Measurements from ENCODE around the gene SHISAL1.

GRCh38 chr22:44357966-44358465 is 45.3 kb upstream of the SHISAL1 start:
- TF ChIP-seq CTCF (IDR thresholded peaks at IDR 0.05) (no peak), EZH2 (IDR thresholded peaks at IDR 0.05; ENCODE audit: borderline replicate concordance, insufficient read depth, low read depth, low read length, poor library complexity, severe bottlenecking) (no peak)
